Breast epithelium (tissue), 4 donors: Measurements from ENCODE around the gene GRIK5. TPM values are rescaled to one million over a fixed set of nuclear protein-coding genes. Genes with fewer than 3 reads are reported as not detected.
"Not testable (repeated sequence)": the region's sequence is repeated elsewhere in the genome, so short reads cannot be mapped to it uniquely, and the experiment has no call there.

Experiments used
- DNase-seq, 2 donors: peaks; one replicate each; pipeline ENCODE4 v3.0.0-alpha.2; 2019; ENCODE audit warnings: low spot score in 2 of 2
- H3K27ac ChIP-seq, 2 donors: fragments of 200-600 bp; sonication (generic) in 1 of 2; one replicate each; pipeline ENCODE4 v1.5.1; 2016 to 2019; ENCODE audit warnings: mild to moderate bottlenecking in 1 of 2
- H3K27me3 ChIP-seq, 2 donors: fragments of 200-600 bp; sonication (generic) in 1 of 2; one replicate each; pipeline versions ENCODE4 v1.5.1 to v1.6.0; 2017 to 2019; ENCODE audit warnings: control low read depth in 1 of 2, mild to moderate bottlenecking in 1 of 2
- H3K36me3 ChIP-seq: fragments of 200-600 bp; one replicate; pipeline ENCODE4 v1.5.1; 2019
- H3K4me1 ChIP-seq, 2 donors: fragments of 200-600 bp; sonication (generic); one replicate each; pipeline ENCODE4 v1.5.1; 2016 to 2019; ENCODE audit warnings: control low read depth in 1 of 2
- H3K4me3 ChIP-seq, 3 donors: fragments of 200-600 bp; sonication (generic); 1 replicate in 2 of 3; 2 replicates in 1 of 3; pipeline ENCODE4 v1.5.1; 2016 to 2019; ENCODE audit warnings: mild to moderate bottlenecking in 3 of 3, moderate library complexity in 2 of 3
- H3K9me3 ChIP-seq, 2 donors: fragments of 200-600 bp; sonication (generic) in 1 of 2; one replicate each; pipeline ENCODE4 v1.5.1; 2016 to 2019; ENCODE audit warnings: control low read depth in 1 of 2
- CTCF ChIP-seq, 3 donors: fragments of 450-650 bp; IDR thresholded peaks; one replicate each; pipeline ENCODE4 v1.5.1; 2016 to 2017; ENCODE audit warnings: antibody characterized with exemption in 3 of 3, mild to moderate bottlenecking in 3 of 3, moderate library complexity in 3 of 3
- POLR2A ChIP-seq: fragments of 450-650 bp; IDR thresholded peaks from one replicate; pipeline ENCODE4 v1.6.1; 2016; ENCODE audit warnings: antibody characterized with exemption, mild to moderate bottlenecking, moderate library complexity
- POLR2AphosphoS5 ChIP-seq, 3 donors: sonication (generic); formaldehyde crosslinking; IDR thresholded peaks; one replicate each; pipeline ENCODE4 v1.6.1; 2017; ENCODE audit warnings: antibody characterized with exemption in 3 of 3
- intact Hi-C: fragments of 100-400 bp; cut with DNase I; formaldehyde crosslinking; loops from one replicate; pipeline ENCODE4 v1.15.1; 2023; ENCODE audit warnings: low total_unique reads
- total RNA-seq, 3 donors: library from RNA; depleted of rRNA; stranded (reverse); fragments of >200 nt; gene quantifications; one replicate each; pipeline ENCODE4 v1.1.0, GENCODE V29; 2016

The GRIK5 gene
- total RNA-seq, 3 donors from 2014 or later = 1.6 to 1.9 TPM; not detected in 1

DNA sequence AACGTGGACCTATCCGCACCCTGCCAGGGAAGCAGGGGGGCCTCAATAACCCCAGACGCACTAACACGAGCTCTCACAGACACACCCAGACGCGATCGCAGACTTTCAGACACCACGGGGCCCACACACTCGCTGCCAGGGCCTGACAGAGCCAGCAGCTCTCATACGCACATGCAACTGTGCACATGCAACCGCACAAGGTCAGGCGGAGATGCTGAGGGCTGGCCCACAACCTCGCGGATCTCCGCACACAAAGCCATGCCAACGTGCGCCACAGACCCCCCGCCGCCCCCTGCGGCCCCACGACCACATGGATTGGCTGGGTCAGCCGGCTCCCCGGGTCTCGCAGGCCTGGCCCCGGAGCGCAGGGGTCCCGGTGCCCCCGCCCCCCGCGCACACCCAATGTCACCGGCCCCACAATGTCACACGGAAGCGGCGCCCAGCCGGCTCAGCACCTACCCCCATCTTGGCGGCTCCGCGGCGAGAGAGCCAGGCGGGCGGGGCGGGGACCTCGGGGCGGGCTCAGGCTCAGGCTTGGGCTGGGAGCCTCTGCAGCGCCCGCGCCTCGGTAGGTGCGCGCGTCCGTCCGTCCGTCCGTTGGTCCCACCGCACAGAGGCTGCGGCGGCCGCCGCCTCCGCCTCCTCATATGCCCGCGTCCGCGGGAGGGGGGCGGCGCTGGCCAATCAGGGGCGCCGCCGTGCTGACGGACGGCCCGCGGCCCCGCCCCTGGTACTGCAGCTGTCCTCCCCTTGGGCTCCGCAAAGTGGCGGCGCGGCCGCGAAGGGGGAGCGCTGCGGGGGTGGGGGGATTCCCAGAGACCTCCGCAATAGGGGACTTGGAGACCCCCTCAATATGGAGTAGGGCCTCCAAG is 76.2 kb downstream of the GRIK5 start, which contains the start of gene ATP1A3:
ATP1A3 (minus strand) TSS at position 619 of the 872 bp plus-strand sequence; CDS start at position 465, 154 bp downstream.
- intact Hi-C loops = no loop called here
- Histone ChIP-seq H3K36me3 (no peaks in the 10 kb centered on the region), H3K4me3 (peak within 1 kb of the TSS; percentile 22 to 57 (median 42)), H3K9me3 (no peaks in the 10 kb centered on the region), H3K27ac (no peak within 1 kb of the TSS), H3K27me3 (peaks cover 9 to 87% of the 10 kb centered on the region in 2 donors), H3K4me1 (no peaks in the 10 kb centered on the region)
- DNase-seq = no peak
- TF ChIP-seq CTCF (IDR thresholded peaks at IDR 0.05) (no peak), POLR2AphosphoS5 (IDR thresholded peaks at IDR 0.05) (no peak), POLR2A (no peak)

DNA sequence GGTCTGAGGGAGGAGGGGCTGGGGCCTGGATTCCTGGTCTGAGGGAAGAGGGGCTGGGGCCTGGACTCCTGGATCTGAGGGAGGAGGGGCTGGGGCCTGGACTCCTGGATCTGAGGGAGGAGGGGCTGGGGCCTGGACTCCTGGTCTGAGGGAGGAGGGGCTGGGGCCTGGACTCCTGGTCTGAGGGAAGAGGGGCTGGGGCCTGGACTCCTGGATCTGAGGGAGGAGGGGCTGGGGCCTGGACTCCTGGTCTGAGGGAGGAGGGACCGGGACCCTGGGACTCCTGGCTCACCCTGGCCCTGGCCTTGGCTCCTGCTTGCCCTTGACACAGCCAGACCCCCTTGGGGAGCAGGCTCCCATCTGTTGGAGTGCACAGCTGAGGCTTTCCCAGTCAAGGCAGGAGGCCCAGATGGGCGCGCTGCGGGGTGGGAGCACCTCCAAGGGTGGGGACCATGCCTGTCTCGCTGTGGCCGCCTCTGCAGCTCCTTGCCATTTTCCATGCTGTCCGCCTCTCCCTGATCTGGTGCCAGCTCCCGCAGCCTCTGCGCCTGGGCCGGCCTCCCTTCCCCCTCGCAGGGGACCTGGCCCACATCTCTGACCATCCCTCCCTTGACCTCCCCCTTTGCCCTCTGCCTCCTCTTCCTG is 78.0 kb downstream of the GRIK5 start:
- intact Hi-C loops, DNase-seq, H3K27ac ChIP-seq, H3K36me3 ChIP-seq, H3K9me3 ChIP-seq, H3K4me1 ChIP-seq, H3K4me3 ChIP-seq: not testable (repeated sequence)
- H3K27me3 ChIP-seq = peaks cover 9 to 70% of the 10 kb centered on the region in 2 donors

GRCh38 chr19:41991025-41991424 is 79.0 kb downstream of the GRIK5 start:
- H3K27me3 ChIP-seq = peaks cover 9 to 60% of the 10 kb centered on the region in 2 donors

GRCh38 chr19:41990615-41991014 is 79.4 kb downstream of the GRIK5 start:
- Histone ChIP-seq H3K9me3 (no peaks in the 10 kb centered on the region), H3K27me3 (peaks cover 9 to 56% of the 10 kb centered on the region in 2 donors), H3K36me3 (no peaks in the 10 kb centered on the region), H3K4me3 (no peak overlapping the region), H3K27ac (no peak overlapping the region), H3K4me1 (no peaks in the 10 kb centered on the region)
- intact Hi-C loops = no loop called here
- no peak for DNase-seq
- TF ChIP-seq POLR2AphosphoS5 (IDR thresholded peaks at IDR 0.05) = no peak
- TF ChIP-seq POLR2A = no peak
- no peak for TF ChIP-seq CTCF (IDR thresholded peaks at IDR 0.05)

More at GRCh38 chr19:41991025-41991424, 79.0 kb downstream of the GRIK5 start:
- no peak for DNase-seq
- TF ChIP-seq POLR2AphosphoS5 (IDR thresholded peaks at IDR 0.05) (no peak), POLR2A (no peak), CTCF (IDR thresholded peaks at IDR 0.05) (no peak)
- H3K4me1 ChIP-seq = no peaks in the 10 kb centered on the region
- H3K36me3 ChIP-seq = no peaks in the 10 kb centered on the region
- no peak overlapping the region for H3K27ac ChIP-seq
- H3K4me3 ChIP-seq = no peak overlapping the region
- intact Hi-C loops = no loop called here
- H3K9me3 ChIP-seq = no peaks in the 10 kb centered on the region

- H3K36me3 ChIP-seq = no peaks in the 10 kb centered on the region
- no peak overlapping the region for H3K27ac ChIP-seq
- intact Hi-C loops = no loop called here
- no peak overlapping the region for H3K4me3 ChIP-seq
- H3K4me1 ChIP-seq = no peaks in the 10 kb centered on the region
- peaks cover 9 to 50% of the 10 kb centered on the region in 2 donors for H3K27me3 ChIP-seq
- no peaks in the 10 kb centered on the region for H3K9me3 ChIP-seq
- TF ChIP-seq CTCF (IDR thresholded peaks at IDR 0.05) (no peak), POLR2AphosphoS5 (IDR thresholded peaks at IDR 0.05) (no peak), POLR2A (no peak)
- no peak for DNase-seq
These were observed 80.0 kb downstream of the GRIK5 start for GRCh38 chr19:41990028-41990427.
